Heart left ventricle (tissue), 16 donors: Measurements from ENCODE around the gene CALCR. TPM values are rescaled to one million over a fixed set of nuclear protein-coding genes. Genes with fewer than 3 reads are reported as not detected.

Experiments
- ATAC-seq, 4 donors: fragments of 200-7000 bp; cut with Tn5 transposase; one replicate each; pipeline ENCODE4 v1.9.1; 2020 to 2022; ENCODE audit warnings: moderate library complexity in 4 of 4, mild to moderate bottlenecking in 3 of 4, moderate number of reproducible peaks in 1 of 4
- DNase-seq, 5 donors: peaks; one replicate each; pipeline ENCODE4 v3.0.0-alpha.2; 2020
- H3K27ac ChIP-seq, 12 donors: fragments of 200-600 bp; sonication (generic) in 4 of 12; one replicate each; pipeline versions ENCODE4 v1.5.0 to v1.8.0; 2016 to 2022; ENCODE audit warnings: mild to moderate bottlenecking in 2 of 12
- H3K27me3 ChIP-seq, 9 donors: fragments of 200-600 bp; sonication (generic) in 2 of 9; one replicate each; pipeline versions ENCODE4 v1.5.1 to v1.8.0; 2016 to 2022; ENCODE audit warnings: mild to moderate bottlenecking in 3 of 9
- H3K36me3 ChIP-seq, 9 donors: fragments of 200-600 bp; sonication (generic) in 2 of 9; one replicate each; pipeline versions ENCODE4 v1.5.0 to v1.8.0; 2018 to 2022; ENCODE audit warnings: mild to moderate bottlenecking in 2 of 9
- H3K4me1 ChIP-seq, 12 donors: fragments of 200-600 bp; sonication (generic) in 4 of 12; one replicate each; pipeline versions ENCODE4 v1.5.0 to v1.8.0; 2016 to 2022; ENCODE audit warnings: mild to moderate bottlenecking in 3 of 12
- H3K4me3 ChIP-seq, 12 donors: fragments of 200-600 bp; sonication (generic) in 4 of 12; one replicate each; pipeline versions ENCODE4 v1.5.0 to v1.8.0; 2017 to 2022; ENCODE audit warnings: mild to moderate bottlenecking in 9 of 12, moderate library complexity in 4 of 12
- H3K9me3 ChIP-seq, 12 donors: fragments of 200-600 bp; sonication (generic) in 4 of 12; one replicate each; pipeline versions ENCODE4 v1.5.0 to v1.8.0; 2016 to 2022; ENCODE audit warnings: mild to moderate bottlenecking in 1 of 12
- POLR2A ChIP-seq, 2 donors: fragments of 450-650 bp; IDR thresholded peaks; one replicate each; pipeline ENCODE4 v1.6.1; 2017; ENCODE audit warnings: antibody characterized with exemption in 2 of 2, mild to moderate bottlenecking in 2 of 2, moderate library complexity in 2 of 2
- WGBS, 4 donors: extraction: QIAGEN DNeasy Blood & Tissue Kit in 2 of 4; methylation state at CpG; one replicate each; pipeline versions ENCODE4 v1.1.5 to v1.1.7; 2013 to 2018; 5-methylcytosine and 5-hydroxymethylcytosine counted together
- intact Hi-C, 10 donors: fragments of 100-400 bp; cut with DNase I; formaldehyde crosslinking; loops; one replicate each; pipeline versions ENCODE4 v1.11.1 to v1.14.2; 2022
- microRNA counts, 2 donors: library from miRNA; unstranded; fragments of <30 nt; microRNA quantifications; one replicate each; lab custom pipeline; 2016
- microRNA-seq, 4 donors: library from miRNA; unstranded; fragments of <30 nt; microRNA quantifications; one replicate each; pipeline versions ENCODE4 to v1.2.0, GENCODE V29; 2017 to 2020
- polyA plus RNA-seq, 2 donors: library from polyadenylated mRNA; stranded (reverse); fragments of 200-250 nt; gene quantifications; one replicate each; pipeline ENCODE4 v1.2.3, GENCODE V29; 2013
- total RNA-seq, 9 donors: library from RNA; depleted of rRNA in 2 of 9; stranded (reverse); fragments of >200 nt in 2 of 9; fragmentation: NEBNext Ultra II Directional in 3 of 9; extraction: Animal tissue kit (Norgen Biotek cat#: 25700) in 3 of 9; gene quantifications; one replicate each; pipeline versions ENCODE4 v1.1.0 to v1.2.4, GENCODE V29; 2016 to 2023
- TF ChIP-seq, protein P1 (sequence below), 12 donors: fragments of 200-600 bp; sonication (generic) in 4 of 12; IDR thresholded peaks; one replicate each; pipeline versions ENCODE4 v1.5.0 to v1.8.0; 2018 to 2022; ENCODE audit warnings: antibody characterized with exemption in 12 of 12, mild to moderate bottlenecking in 5 of 12
- donor health status: ischemic (EF 13 %, LVEDD 7.1; RV severe dilation, severe dysfunction).
- donor health status: healthy with polysubstance abuse.
- donor health status: DM: no; HTN: yes; CAD: no.
- donor health status: DM: no; HTN: no; CAD: no.
- donor health status: ischemic (EF 25% LVEDD 6.9; RV normal size, moderate dysfunction).
- donor health status: ischemic (EF 25% LVEDD 5.7; RV mildly dilated, moderate dysfunction).
- donor health status: healthy.
- donor health status: DM: yes; HTN: yes; CAD: no.
- donor health status: ischemic (EF 35%, LVEDD 5.7; RV mildly dilated, moderate dysfunction).
- donor health status: nonischemic (EF 11% LVEDD 7.7; RV severe dilation, severe dysfunction).
- donor health status: DM: yes; HTN: yes; CAD: no.
- donor health status: PGD.
- donor health status: ischemic (EF 29% LVEDD 5.4; RV normal size, mild dysfunction).
- donor health status: nonischemic (EF 23%, LVEDD 6.1; RV moderate dilation, normal function).

The CALCR gene
- total and polyA plus RNA-seq, 11 donors, result 0.17 to 0.18 TPM; not detected in 9

DNA sequence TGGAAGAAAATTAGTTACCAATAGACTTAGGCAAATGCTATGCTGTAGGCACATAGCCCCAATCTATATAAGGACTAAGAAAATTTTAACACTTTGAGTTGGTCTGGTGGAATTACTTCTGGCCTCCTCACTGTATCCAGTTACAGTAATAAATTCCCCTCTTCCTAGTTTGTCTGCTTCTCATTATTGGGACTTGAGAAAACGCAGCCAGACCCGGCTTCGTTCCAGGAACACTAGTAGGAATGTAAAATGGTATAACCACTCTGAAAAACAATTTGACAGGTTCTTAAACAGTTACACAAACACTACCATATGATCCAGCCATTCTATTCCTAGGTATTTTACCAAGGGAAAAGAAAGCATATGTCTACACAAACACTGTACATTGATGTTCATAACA is 192.2 kb downstream of the CALCR start:
- Histone ChIP-seq H3K36me3 (no peaks in the 10 kb centered on the region), H3K4me1 (no peaks in the 10 kb centered on the region), H3K27ac (no peak overlapping the region), H3K4me3 (no peak overlapping the region), H3K9me3 (peaks cover 0 to 7% (median 0%) of the 10 kb centered on the region in 12 donors), H3K27me3 (no peaks in the 10 kb centered on the region)
- no peak for DNase-seq
- WGBS, 4 donors, result 85 to 97% (median 91%) methylated on average over 3 of the region's 3 CpGs
- no peak for ATAC-seq
- intact Hi-C loops, result no loop called here
- TF ChIP-seq, protein P1, sequence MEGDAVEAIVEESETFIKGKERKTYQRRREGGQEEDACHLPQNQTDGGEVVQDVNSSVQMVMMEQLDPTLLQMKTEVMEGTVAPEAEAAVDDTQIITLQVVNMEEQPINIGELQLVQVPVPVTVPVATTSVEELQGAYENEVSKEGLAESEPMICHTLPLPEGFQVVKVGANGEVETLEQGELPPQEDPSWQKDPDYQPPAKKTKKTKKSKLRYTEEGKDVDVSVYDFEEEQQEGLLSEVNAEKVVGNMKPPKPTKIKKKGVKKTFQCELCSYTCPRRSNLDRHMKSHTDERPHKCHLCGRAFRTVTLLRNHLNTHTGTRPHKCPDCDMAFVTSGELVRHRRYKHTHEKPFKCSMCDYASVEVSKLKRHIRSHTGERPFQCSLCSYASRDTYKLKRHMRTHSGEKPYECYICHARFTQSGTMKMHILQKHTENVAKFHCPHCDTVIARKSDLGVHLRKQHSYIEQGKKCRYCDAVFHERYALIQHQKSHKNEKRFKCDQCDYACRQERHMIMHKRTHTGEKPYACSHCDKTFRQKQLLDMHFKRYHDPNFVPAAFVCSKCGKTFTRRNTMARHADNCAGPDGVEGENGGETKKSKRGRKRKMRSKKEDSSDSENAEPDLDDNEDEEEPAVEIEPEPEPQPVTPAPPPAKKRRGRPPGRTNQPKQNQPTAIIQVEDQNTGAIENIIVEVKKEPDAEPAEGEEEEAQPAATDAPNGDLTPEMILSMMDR (IDR thresholded peaks at IDR 0.05), result no peak
- no peak for TF ChIP-seq POLR2A (IDR thresholded peaks at IDR 0.05)

GRCh38 chr7:93378131-93378760 is 196.3 kb downstream of the CALCR start:
- H3K4me3 ChIP-seq, result no peak overlapping the region
- H3K9me3 ChIP-seq, result peaks cover 0 to 7% (median 0%) of the 10 kb centered on the region in 12 donors
- intact Hi-C loops, result no loop called here
- ATAC-seq (no peak), DNase-seq (no peak)
- H3K4me1 ChIP-seq, result no peaks in the 10 kb centered on the region
- no peak for TF ChIP-seq POLR2A (IDR thresholded peaks at IDR 0.05)
- TF ChIP-seq, protein P1 (IDR thresholded peaks at IDR 0.05), result no peak
- WGBS, 4 donors, result 74 to 82% (median 79%) methylated on average over 6 of the region's 6 CpGs
- no peak overlapping the region for H3K27ac ChIP-seq
- no peaks in the 10 kb centered on the region for H3K36me3 ChIP-seq
- no peaks in the 10 kb centered on the region for H3K27me3 ChIP-seq

GRCh38 chr7:93375603-93376002 is 198.9 kb downstream of the CALCR start:
- Histone ChIP-seq H3K27ac (no peak overlapping the region), H3K27me3 (no peaks in the 10 kb centered on the region), H3K4me1 (no peaks in the 10 kb centered on the region), H3K4me3 (no peak overlapping the region), H3K36me3 (no peaks in the 10 kb centered on the region), H3K9me3 (peaks cover 0 to 6% (median 0%) of the 10 kb centered on the region in 12 donors)
- intact Hi-C loops, result no loop called here
- DNase-seq (no peak), ATAC-seq (no peak)
- no peak for TF ChIP-seq POLR2A (IDR thresholded peaks at IDR 0.05)
- TF ChIP-seq, protein P1 (IDR thresholded peaks at IDR 0.05), result no peak

MicroRNA genes within 50 kb of the gene (microRNA counts, 767-probe panel; counts per million panel counts)
- 1,658 to 1,960 counts per million in 2 donors for microRNA hsa-miR-489 (lab: Ali Mortazavi, UCI)
- 1,287 to 1,843 counts per million in 2 donors for microRNA hsa-miR-653 (lab: Ali Mortazavi, UCI)

Small RNA genes within 50 kb of the gene (microRNA-seq; reads per million reads assigned to microRNA genes)
- gene MIR489 (2.7 to 7.2 (median 3.4) reads per million in 4 donors), gene MIR653 (2.9 to 5.4 (median 4.5) reads per million in 4 donors)
